Spleen (tissue), 11 donors: ENCODE data around the gene DSC1. TPM values are rescaled to one million over a fixed set of nuclear protein-coding genes. Genes with fewer than 3 reads are reported as not detected.
A peak's percentile ranks its signal among the peaks of the same experiment; 100 is the strongest.

ENCODE experiments used
- DNase-seq: peaks from one replicate; pipeline ENCODE4 v3.0.0-alpha.2; 2020
- H3K27ac ChIP-seq, 8 donors: fragments of 200-600 bp; sonication (generic) in 7 of 8; 1 replicate in 4 of 8; 2 replicates in 4 of 8; pipeline versions ENCODE4 v1.5.0 to v1.8.0; 2016 to 2021; ENCODE audit warnings: inconsistent platforms in 4 of 8, mild to moderate bottlenecking in 4 of 8, moderate library complexity in 1 of 8
- H3K27me3 ChIP-seq, 7 donors: fragments of 200-600 bp; sonication (generic) in 6 of 7; replicated peaks in 1 of 7; 1 replicate in 4 of 7; 2 replicates in 3 of 7; pipeline versions ENCODE4 v1.5.0 to v1.8.0; 2016 to 2021; ENCODE audit warnings: inconsistent platforms in 3 of 7, mild to moderate bottlenecking in 1 of 7
- H3K36me3 ChIP-seq, 6 donors: fragments of 200-600 bp; sonication (generic) in 5 of 6; 1 replicate in 4 of 6; 2 replicates in 2 of 6; pipeline versions ENCODE4 v1.5.0 to v1.8.0; 2016 to 2021; ENCODE audit warnings: inconsistent platforms in 2 of 6
- H3K4me1 ChIP-seq, 6 donors: fragments of 200-600 bp; sonication (generic) in 5 of 6; 1 replicate in 3 of 6; 2 replicates in 3 of 6; pipeline versions ENCODE4 v1.5.0 to v1.8.0; 2016 to 2021; ENCODE audit warnings: inconsistent platforms in 3 of 6
- H3K4me3 ChIP-seq, 8 donors: fragments of 200-600 bp; sonication (generic) in 7 of 8; 1 replicate in 4 of 8; 2 replicates in 4 of 8; pipeline versions ENCODE4 v1.5.0 to v1.8.0; 2016 to 2021; ENCODE audit warnings: inconsistent platforms in 4 of 8, mild to moderate bottlenecking in 4 of 8, moderate library complexity in 2 of 8
- H3K9me3 ChIP-seq, 8 donors: fragments of 200-600 bp; sonication (generic) in 7 of 8; 1 replicate in 4 of 8; 2 replicates in 4 of 8; pipeline versions ENCODE4 v1.5.0 to v1.8.0; 2016 to 2021; ENCODE audit warnings: inconsistent platforms in 4 of 8
- POLR2A ChIP-seq, 3 donors: fragments of 450-650 bp; IDR thresholded peaks; one replicate each; pipeline ENCODE4 v1.5.1; 2017; ENCODE audit warnings: antibody characterized with exemption in 3 of 3, mild to moderate bottlenecking in 1 of 3
- POLR2AphosphoS5 ChIP-seq, 3 donors: sonication (generic); formaldehyde crosslinking; IDR thresholded peaks; one replicate each; pipeline ENCODE4 v1.5.1; 2017; ENCODE audit warnings: antibody characterized with exemption in 3 of 3
- WGBS, 5 donors: extraction: QIAGEN DNeasy Blood & Tissue Kit in 3 of 5; methylation state at CpG; one replicate each; pipeline versions ENCODE4 v1.1.5 to v1.1.7; 2013 to 2018; 5-methylcytosine and 5-hydroxymethylcytosine counted together
- intact Hi-C: fragments of 100-400 bp; cut with DNase I; formaldehyde crosslinking; loops from one replicate; pipeline ENCODE4 v1.15.0; 2023; ENCODE audit warnings: low total_unique reads
- polyA plus RNA-seq, 3 donors: library from polyadenylated mRNA; stranded (reverse); fragments of 200-250 nt; gene quantifications; one replicate each; pipeline ENCODE4 v1.2.1, GENCODE V29; 2013
- total RNA-seq, 7 donors: library from RNA; depleted of rRNA in 3 of 7; stranded (reverse); fragments of >200 nt in 3 of 7; fragmentation: NEBNext Ultra II Directional in 4 of 7; extraction: Animal tissue kit (Norgen Biotek cat#: 25700) in 4 of 7; gene quantifications; one replicate each; pipeline versions ENCODE4 v1.1.0 to v1.2.1, GENCODE V29; 2016 to 2021
- TF ChIP-seq, protein P1 (sequence below), 11 experiments: fragments of 200-600 bp in 7 of 11; fragments of 450-650 bp in 4 of 11; sonication (generic) in 4 of 11; IDR thresholded peaks in 8 of 11; conservative IDR thresholded peaks in 3 of 11; 1 replicate in 7 of 11; 2 replicates in 4 of 11; pipeline versions ENCODE4 v1.4.0 to v1.8.0; 2016 to 2021; ENCODE audit warnings: antibody characterized with exemption in 11 of 11, inconsistent platforms in 4 of 11, mild to moderate bottlenecking in 1 of 11
- donor health status: healthy with polysubstance abuse.
- donor health status: DM: no; HTN: no; CAD: no; lungs with moderate emphysema.
- donor health status: DM: no; HTN: no; CAD: no.
- donor health status: Bipolar disorder and iron deficiency.
- donor health status: healthy.
- donor health status: DM: no; HTN: no; CAD: no.
- donor health status: DM: yes; HTN: yes; CAD: no.

DSC1 gene
- total and polyA plus RNA-seq, 10 donors = 0.11 to 0.27 (median 0.23) TPM; not detected in 7

DNA sequence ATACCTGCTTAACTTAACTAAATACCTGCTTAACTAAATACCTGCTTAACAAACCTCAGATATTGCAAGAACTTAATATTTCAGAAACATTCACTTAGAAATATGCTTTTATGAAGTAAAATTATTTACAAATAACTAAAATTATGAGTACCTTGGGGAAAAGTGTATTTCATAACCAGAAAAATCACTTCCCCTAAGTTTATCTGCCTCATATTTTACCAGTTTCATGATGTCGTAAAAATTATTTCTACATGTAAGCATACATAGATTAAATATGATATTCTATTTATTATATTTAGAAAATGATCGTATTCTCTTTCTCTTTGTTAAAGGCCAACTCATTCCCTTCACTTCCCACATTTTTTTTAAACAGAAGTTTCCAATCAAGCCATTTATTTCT, 41.5 kb upstream of the DSC1 start:
- H3K4me3 ChIP-seq = no peak overlapping the region
- H3K4me1 ChIP-seq = peaks cover 0 to 23% (median 3%) of the 10 kb centered on the region in 6 donors

DNA sequence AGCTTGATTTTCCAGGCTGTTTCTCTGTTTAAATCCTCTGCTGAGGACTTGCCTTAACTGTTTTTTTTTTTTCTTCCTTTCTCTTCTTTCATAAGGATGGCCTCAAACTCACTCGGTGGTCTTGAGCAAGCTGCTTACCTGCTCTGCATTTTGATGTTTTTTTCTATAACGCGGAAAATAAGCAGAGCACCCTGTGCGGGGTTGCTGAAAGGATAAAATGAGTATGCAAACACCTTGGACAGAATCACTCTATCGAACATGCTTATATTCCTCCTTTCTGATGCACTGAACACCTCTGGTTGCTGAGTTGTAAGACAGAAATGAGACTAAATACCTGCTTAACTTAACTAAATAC, 41.1 kb upstream of the DSC1 start:
- no peaks in the 10 kb centered on the region for H3K36me3 ChIP-seq
- no peaks in the 10 kb centered on the region for H3K27me3 ChIP-seq
- intact Hi-C loops = no loop called here
- 61 to 75% (median 70%) methylated on average over 5 of the region's 5 CpGs for WGBS, 5 donors
- peak overlapping the region in 2 of 8 donors; percentile 53 to 57 for H3K27ac ChIP-seq
- TF ChIP-seq POLR2AphosphoS5 (IDR thresholded peaks at IDR 0.05) (no peak), POLR2A (IDR thresholded peaks at IDR 0.05) (no peak)
- TF ChIP-seq, protein P1, sequence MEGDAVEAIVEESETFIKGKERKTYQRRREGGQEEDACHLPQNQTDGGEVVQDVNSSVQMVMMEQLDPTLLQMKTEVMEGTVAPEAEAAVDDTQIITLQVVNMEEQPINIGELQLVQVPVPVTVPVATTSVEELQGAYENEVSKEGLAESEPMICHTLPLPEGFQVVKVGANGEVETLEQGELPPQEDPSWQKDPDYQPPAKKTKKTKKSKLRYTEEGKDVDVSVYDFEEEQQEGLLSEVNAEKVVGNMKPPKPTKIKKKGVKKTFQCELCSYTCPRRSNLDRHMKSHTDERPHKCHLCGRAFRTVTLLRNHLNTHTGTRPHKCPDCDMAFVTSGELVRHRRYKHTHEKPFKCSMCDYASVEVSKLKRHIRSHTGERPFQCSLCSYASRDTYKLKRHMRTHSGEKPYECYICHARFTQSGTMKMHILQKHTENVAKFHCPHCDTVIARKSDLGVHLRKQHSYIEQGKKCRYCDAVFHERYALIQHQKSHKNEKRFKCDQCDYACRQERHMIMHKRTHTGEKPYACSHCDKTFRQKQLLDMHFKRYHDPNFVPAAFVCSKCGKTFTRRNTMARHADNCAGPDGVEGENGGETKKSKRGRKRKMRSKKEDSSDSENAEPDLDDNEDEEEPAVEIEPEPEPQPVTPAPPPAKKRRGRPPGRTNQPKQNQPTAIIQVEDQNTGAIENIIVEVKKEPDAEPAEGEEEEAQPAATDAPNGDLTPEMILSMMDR (IDR thresholded peaks at IDR 0.05 in 8 of 11, conservative IDR thresholded peaks at IDR 0.05 in 3 of 11) = no peak
- H3K9me3 ChIP-seq = no peaks in the 10 kb centered on the region
- H3K4me1 ChIP-seq = peaks cover 0 to 23% (median 3%) of the 10 kb centered on the region in 6 donors
- no peak overlapping the region for H3K4me3 ChIP-seq
- DNase-seq = no peak

More for the DNA sequence above, 41.5 kb upstream of the DSC1 start:
- WGBS, 5 donors = 48 to 77% (median 64%) methylated on average over 2 of the region's 2 CpGs
- Histone ChIP-seq H3K36me3 (no peaks in the 10 kb centered on the region), H3K27ac (peak overlapping the region in 2 of 8 donors; percentile 53 to 57), H3K27me3 (no peaks in the 10 kb centered on the region), H3K9me3 (no peaks in the 10 kb centered on the region)
- no peak for DNase-seq
- intact Hi-C loops = no loop called here
- no peak for TF ChIP-seq POLR2A (IDR thresholded peaks at IDR 0.05)
- TF ChIP-seq, protein P1 (IDR thresholded peaks at IDR 0.05 in 8 of 11, conservative IDR thresholded peaks at IDR 0.05 in 3 of 11) = no peak
- TF ChIP-seq POLR2AphosphoS5 (IDR thresholded peaks at IDR 0.05) = no peak

DNA sequence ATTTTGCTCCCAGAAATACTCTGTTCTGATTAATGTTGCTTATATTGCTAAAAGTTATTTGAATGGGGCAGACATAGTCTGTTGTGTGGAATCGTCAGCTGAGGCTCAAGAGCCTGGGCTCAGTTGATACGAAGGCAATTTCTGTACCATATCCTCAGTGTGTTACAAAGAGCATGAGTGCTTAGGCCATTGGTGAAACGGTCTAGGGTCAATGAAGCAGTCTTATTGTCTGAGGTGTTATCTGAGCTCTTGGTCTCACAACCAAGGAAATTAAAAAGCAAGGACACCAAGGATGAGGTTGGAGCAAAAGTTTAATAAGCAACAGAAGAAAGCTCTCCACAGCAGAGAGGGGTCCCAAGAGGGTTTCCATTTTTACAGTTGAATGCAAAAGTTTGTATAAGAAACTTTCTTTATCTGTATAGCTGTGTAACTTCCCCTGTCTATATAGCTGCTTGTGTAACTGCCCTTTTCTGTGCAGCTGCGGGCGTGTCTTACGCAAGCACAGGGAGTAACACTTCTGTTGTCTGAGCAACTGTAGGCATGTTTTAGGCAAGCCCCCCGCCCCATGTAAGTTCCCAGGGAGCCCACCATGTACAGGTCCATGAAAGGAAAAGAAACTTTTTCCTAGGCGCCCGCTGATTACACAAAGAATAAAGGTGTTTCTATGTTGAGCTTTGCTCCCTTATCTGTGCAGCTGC, 40.6 kb upstream of the DSC1 start:
- intact Hi-C loops = no loop called here
- WGBS, 5 donors = 38 to 55% (median 47%) methylated on average over 9 of the region's 9 CpGs
- Histone ChIP-seq H3K27ac (peak overlapping the region in 5 of 8 donors; percentile 21 to 59 (median 53)), H3K9me3 (no peaks in the 10 kb centered on the region), H3K4me3 (no peak overlapping the region), H3K4me1 (peaks cover 0 to 23% (median 3%) of the 10 kb centered on the region in 6 donors), H3K36me3 (no peaks in the 10 kb centered on the region), H3K27me3 (no peaks in the 10 kb centered on the region)
- TF ChIP-seq POLR2A (IDR thresholded peaks at IDR 0.05) (no peak), POLR2AphosphoS5 (IDR thresholded peaks at IDR 0.05) (peak in 1 of 3 donors; percentile 32)
- TF ChIP-seq, protein P1 (IDR thresholded peaks at IDR 0.05 in 8 of 11, conservative IDR thresholded peaks at IDR 0.05 in 3 of 11) = no peak
- DNase-seq = peak; percentile 83

DNA sequence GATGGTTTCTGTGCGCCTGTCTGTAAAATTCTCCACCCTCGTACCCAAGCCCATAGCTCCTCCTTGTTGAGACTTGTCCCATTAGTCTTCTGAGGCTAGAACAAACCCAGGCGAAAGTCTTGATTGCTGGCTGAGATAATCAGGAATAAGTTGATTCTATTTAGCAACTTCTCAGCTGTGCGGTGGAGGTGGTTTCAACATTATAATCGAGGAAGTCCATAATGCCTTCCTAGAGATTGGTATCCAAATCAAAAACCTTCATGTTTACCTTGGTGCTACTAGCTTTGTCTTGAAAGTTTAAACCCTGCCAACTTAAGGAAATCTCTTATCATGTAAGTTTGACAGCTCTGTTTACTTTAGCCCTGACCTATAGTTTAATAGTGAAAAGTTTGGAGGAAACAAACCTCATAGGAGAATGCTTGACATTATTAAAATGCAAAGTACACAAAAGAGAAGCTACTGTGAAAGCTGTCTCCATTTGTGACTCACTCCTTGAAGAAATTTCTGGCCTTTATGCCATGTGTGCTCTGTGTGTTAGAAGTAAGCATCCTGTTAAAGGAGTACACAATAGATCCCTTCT, 36.6 kb upstream of the DSC1 start:
- Histone ChIP-seq H3K27me3 (no peaks in the 10 kb centered on the region), H3K27ac (no peak overlapping the region), H3K9me3 (peaks cover 0 to 3% (median 0%) of the 10 kb centered on the region in 8 donors), H3K4me3 (no peak overlapping the region), H3K4me1 (peaks cover 0 to 12% (median 3%) of the 10 kb centered on the region in 6 donors), H3K36me3 (no peaks in the 10 kb centered on the region)
- no peak for TF ChIP-seq POLR2A (IDR thresholded peaks at IDR 0.05)
- TF ChIP-seq, protein P1 (IDR thresholded peaks at IDR 0.05 in 8 of 11, conservative IDR thresholded peaks at IDR 0.05 in 3 of 11) = no peak
- TF ChIP-seq POLR2AphosphoS5 (IDR thresholded peaks at IDR 0.05) = no peak
- 52 to 82% (median 65%) methylated on average over 5 of the region's 5 CpGs for WGBS, 5 donors
- intact Hi-C loops = no loop called here
- DNase-seq = no peak
